ENCODE data around the gene MVD. TPM values are rescaled to one million over a fixed set of nuclear protein-coding genes. Genes with fewer than 3 reads are reported as not detected.

The MVD gene
- total RNA-seq, 1 experiment from 2014 or later, result 119 TPM

GRCh38 chr16:88657371-88657770, 5.5 kb downstream of the MVD start:
- Histone ChIP-seq H4K20me1 (ENCODE audit: insufficient read depth) (no peaks in the 10 kb centered on the region), H3K4me2 (ENCODE audit: low read length) (no peak overlapping the region), H3K9me2 (ENCODE audit: insufficient read depth) (no peaks in the 10 kb centered on the region), H3K9me3 (ENCODE audit: control insufficient read depth in 1 of 2, insufficient read depth in 1 of 2, low read depth in 1 of 2, low read length in 2 of 2) (no peaks in the 10 kb centered on the region), H3K4me1 (ENCODE audit: control insufficient read depth in 1 of 2, insufficient read depth in 2 of 2, low read length in 2 of 2) (peaks cover under 1 to 7% of the 10 kb centered on the region in 2 experiments; a peak in 3 of 4 replicates), H3K4me3 (replicated peaks in 1 of 2; ENCODE audit: low read depth in 1 of 2, low read length in 2 of 2) (no peak overlapping the region), H2AFZ (ENCODE audit: low read depth, low read length, poor library complexity, severe bottlenecking) (no peak overlapping the region), H3K9ac (ENCODE audit: low read length) (no peak overlapping the region), H3K36me3 (ENCODE audit: control insufficient read depth in 1 of 2, insufficient read depth in 2 of 2, low read length in 2 of 2) (peaks cover 4 to 6% of the 10 kb centered on the region in 2 experiments; a peak in 2 of 4 replicates), H3K27me3 (ENCODE audit: insufficient read depth, low read length) (no peaks in the 10 kb centered on the region), H3K79me2 (ENCODE audit: insufficient read depth, low read length) (peaks cover 25% of the 10 kb centered on the region), H3K27ac (ENCODE audit: low read depth, low read length) (no peak overlapping the region)
- ChIA-PET POLR2A (no interaction called here), CTCF (no interaction called here), RAD21 (ENCODE audit: low non-redundant PET in 1 of 2, low total read pairs in 2 of 2, uncharacterized antibody in 2 of 2, unreplicated experiment in 2 of 2) (no interaction called here)
- ATAC-seq, result no peak
- BruUV-seq (replicated peaks), result no TSS peak
- intact Hi-C loops (cut with micrococcal nuclease), result no loop called here
- no peak for DNase-seq (ENCODE audit: low read depth, low spot score)
- TF ChIP-seq TCF7L2 (IDR thresholded peaks at IDR 0.05; ENCODE audit: borderline replicate concordance, extremely low read depth, insufficient read depth, insufficient read length) (no peak), CTCF (IDR thresholded peaks at IDR 0.05 in 2 of 3, conservative IDR thresholded peaks at IDR 0.05 in 1 of 3; ENCODE audit: borderline replicate concordance in 1 of 3, insufficient read depth in 1 of 3, low read depth in 2 of 3, low read length in 2 of 3) (no peak), SP1 (IDR thresholded peaks at IDR 0.05; ENCODE audit: low read depth) (no peak), POLR2A (IDR thresholded peaks at IDR 0.05; ENCODE audit: borderline replicate concordance, extremely low read depth, insufficient read depth, insufficient read length) (no peak), POLR2AphosphoS5 (IDR thresholded peaks at IDR 0.05; ENCODE audit: low read depth, low read length) (no peak), EGR1 (IDR thresholded peaks at IDR 0.05; ENCODE audit: low read depth) (no peak), ATF3 (IDR thresholded peaks at IDR 0.05) (no peak), JUND (IDR thresholded peaks at IDR 0.05) (no peak), CEBPB (IDR thresholded peaks at IDR 0.05; ENCODE audit: low read depth) (no peak), ZFX (IDR thresholded peaks at IDR 0.05) (no peak), ZBTB33 (IDR thresholded peaks at IDR 0.05; ENCODE audit: extremely low read depth, insufficient replicate concordance, low read length) (no peak), SRF (IDR thresholded peaks at IDR 0.05; ENCODE audit: low read depth) (no peak), REST (IDR thresholded peaks at IDR 0.05; ENCODE audit: low read depth) (no peak), ELF1 (IDR thresholded peaks at IDR 0.05; ENCODE audit: borderline replicate concordance, low read depth) (no peak), EZH2 (IDR thresholded peaks at IDR 0.05) (no peak), RAD21 (IDR thresholded peaks at IDR 0.05; ENCODE audit: low read depth) (no peak), EZH2phosphoT487 (IDR thresholded peaks at IDR 0.05; ENCODE audit: borderline replicate concordance) (no peak), FOSL1 (IDR thresholded peaks at IDR 0.05; ENCODE audit: low read depth) (no peak), CBX3 (IDR thresholded peaks at IDR 0.05; ENCODE audit: low read depth) (no peak)
